HEK293 (cell line): ENCODE data around the gene OR4D5.

Experiments used
- CTCF ChIA-PET: fragments of 350-600 bp; formaldehyde crosslinking; extraction: SDS; loops from one replicate; lab custom pipeline; 2021; ENCODE audit warnings: antibody characterized with exemption; lab: Yijun Ruan, JAX
- POLR2A ChIA-PET: fragments of 300-600 bp; formaldehyde crosslinking; extraction: SDS; loops from one replicate; lab custom pipeline; 2020; ENCODE audit warnings: antibody characterized with exemption, inconsistent platforms; lab: Yijun Ruan, JAX
- H3K27ac ChIP-seq: fragments of 200-500 bp; sonication (Bioruptor generic); 2 replicates; pipeline ENCODE4 v1.5.1; 2014; ENCODE audit warnings: low read depth, low read length, control low read depth, inconsistent platforms; ENCODE audit errors: extremely low read depth
- H3K36me3 ChIP-seq, 2 experiments: fragments of 200-500 bp in 1 of 2; sonication (Bioruptor generic) in 1 of 2; 1 replicate in 1 of 2; 2 replicates in 1 of 2; pipeline ENCODE4 v1.5.1; 2014 to 2017; ENCODE audit warnings: inconsistent platforms in 2 of 2, low read length in 2 of 2; ENCODE audit not compliant: control insufficient read depth in 2 of 2, insufficient read depth in 1 of 2
- H3K4me1 ChIP-seq: fragments of 200-500 bp; sonication (Bioruptor generic); 2 replicates; pipeline ENCODE4 v1.5.1; 2014; ENCODE audit warnings: mild to moderate bottlenecking, low read length, inconsistent platforms; ENCODE audit not compliant: control insufficient read depth, insufficient read depth
- H3K4me3 ChIP-seq: 2 replicates; pipeline ENCODE4 v1.5.1; 2011; ENCODE audit warnings: low read depth, mild to moderate bottlenecking, control low read depth, low read length, moderate library complexity
- H3K9me3 ChIP-seq: fragments of 200-500 bp; sonication (Bioruptor generic); 2 replicates; pipeline ENCODE4 v1.5.1; 2014; ENCODE audit warnings: low read depth, low read length, inconsistent platforms; ENCODE audit not compliant: control insufficient read depth, insufficient read depth
- HOXA7 ChIP-seq: sonication (generic); formaldehyde crosslinking; IDR thresholded peaks from 2 replicates; pipeline ENCODE4 v1.8.1; 2022; ENCODE audit warnings: missing genetic modification reagents, borderline replicate concordance
- ZBTB17 ChIP-seq: fragments of 450-650 bp; formaldehyde crosslinking; IDR thresholded peaks from 2 replicates; pipeline ENCODE4 v1.5.1; 2016; ENCODE audit warnings: missing biosample characterization, missing genetic modification characterization
- ZNF132 ChIP-seq: fragments of 450-650 bp; formaldehyde crosslinking; IDR thresholded peaks from 2 replicates; pipeline ENCODE4 v1.5.1; 2017; ENCODE audit warnings: missing biosample characterization, missing genetic modification characterization, borderline replicate concordance
- ZNF18 ChIP-seq: fragments of 450-650 bp; formaldehyde crosslinking; IDR thresholded peaks from 2 replicates; pipeline ENCODE4 v1.5.1; 2016; ENCODE audit warnings: missing biosample characterization, missing genetic modification characterization
- ZNF24 ChIP-seq: fragments of 450-650 bp; formaldehyde crosslinking; IDR thresholded peaks from 2 replicates; pipeline ENCODE4 v1.5.1; 2016; ENCODE audit warnings: missing biosample characterization, missing genetic modification characterization
- ZNF266 ChIP-seq: fragments of 450-650 bp; formaldehyde crosslinking; IDR thresholded peaks from 2 replicates; pipeline ENCODE4 v1.5.1; 2016; ENCODE audit warnings: missing biosample characterization, missing genetic modification characterization, low read depth
- ZNF280D ChIP-seq: fragments of 450-650 bp; formaldehyde crosslinking; IDR thresholded peaks from 2 replicates; pipeline ENCODE4 v1.5.1; 2016; ENCODE audit warnings: missing biosample characterization, missing genetic modification characterization
- ZNF37A ChIP-seq: fragments of 450-650 bp; IDR thresholded peaks from 2 replicates; pipeline ENCODE4 v1.5.1; 2018; ENCODE audit warnings: missing biosample characterization, missing genetic modification characterization
- ZNF544 ChIP-seq: fragments of 450-650 bp; formaldehyde crosslinking; IDR thresholded peaks from 2 replicates; pipeline ENCODE4 v1.5.0; 2017; ENCODE audit warnings: missing biosample characterization, missing genetic modification characterization
- ZNF555 ChIP-seq: fragments of 450-650 bp; formaldehyde crosslinking; conservative IDR thresholded peaks from 2 replicates; pipeline ENCODE4 v1.5.1; 2017; ENCODE audit warnings: missing biosample characterization, mild to moderate bottlenecking, missing genetic modification characterization, inconsistent platforms
- ZNF747 ChIP-seq: fragments of 450-650 bp; formaldehyde crosslinking; IDR thresholded peaks from 2 replicates; pipeline ENCODE4 v1.5.1; 2016; ENCODE audit warnings: missing biosample characterization, missing genetic modification characterization
- ZNF76 ChIP-seq: fragments of 450-650 bp; formaldehyde crosslinking; IDR thresholded peaks from 2 replicates; pipeline ENCODE4; 2016; ENCODE audit warnings: low read depth, missing biosample characterization, missing genetic modification characterization, borderline replicate concordance
- ZNF776 ChIP-seq: fragments of 450-650 bp; formaldehyde crosslinking; IDR thresholded peaks from 2 replicates; pipeline ENCODE4 v1.5.0; 2017; ENCODE audit warnings: missing biosample characterization, missing genetic modification characterization, borderline replicate concordance
- ZNF843 ChIP-seq: fragments of 450-650 bp; formaldehyde crosslinking; IDR thresholded peaks from 2 replicates; pipeline ENCODE4 v1.5.1; 2016; ENCODE audit warnings: missing biosample characterization, missing genetic modification characterization
- TF ChIP-seq, protein P1 (sequence below): fragments of 450-650 bp; formaldehyde crosslinking; IDR thresholded peaks from 2 replicates; pipeline ENCODE4 v1.5.1; 2016; ENCODE audit warnings: missing biosample characterization, missing genetic modification characterization
- TF ChIP-seq, protein P2 (sequence below): fragments of 450-650 bp; formaldehyde crosslinking; conservative IDR thresholded peaks from 2 replicates; pipeline ENCODE4 v1.5.1; 2016; ENCODE audit warnings: low read depth, missing biosample characterization, missing genetic modification characterization
- TF ChIP-seq, protein P3 (sequence below): fragments of 450-650 bp; formaldehyde crosslinking; IDR thresholded peaks from 2 replicates; pipeline ENCODE4 v1.5.1; 2016; ENCODE audit warnings: missing biosample characterization, missing genetic modification characterization

Gene OR4D5

GRCh38 chr11:123939317-123939716 lies at the start of gene OR4D5:
Gene OR4D5 (plus strand): TSS chr11:123939617. CDS start chr11:123939617, 0 bp downstream.
- no peak within 1 kb of the TSS for H3K4me3 ChIP-seq
- no peaks in the 10 kb centered on the region for H3K9me3 ChIP-seq
- TF ChIP-seq ZNF555 (tag by site-specific recombination), result no peak
- no peak for TF ChIP-seq ZNF747 (tag by site-specific recombination)
- no peak for TF ChIP-seq HOXA7 (CRISPR knock-in tag)
- TF ChIP-seq ZNF18 (tag by site-specific recombination), result no peak
- TF ChIP-seq ZNF843 (tag by site-specific recombination), result no peak
- TF ChIP-seq ZBTB17 (tag by site-specific recombination), result no peak
- no peak for TF ChIP-seq ZNF266 (tag by site-specific recombination)
- TF ChIP-seq, protein P1, sequence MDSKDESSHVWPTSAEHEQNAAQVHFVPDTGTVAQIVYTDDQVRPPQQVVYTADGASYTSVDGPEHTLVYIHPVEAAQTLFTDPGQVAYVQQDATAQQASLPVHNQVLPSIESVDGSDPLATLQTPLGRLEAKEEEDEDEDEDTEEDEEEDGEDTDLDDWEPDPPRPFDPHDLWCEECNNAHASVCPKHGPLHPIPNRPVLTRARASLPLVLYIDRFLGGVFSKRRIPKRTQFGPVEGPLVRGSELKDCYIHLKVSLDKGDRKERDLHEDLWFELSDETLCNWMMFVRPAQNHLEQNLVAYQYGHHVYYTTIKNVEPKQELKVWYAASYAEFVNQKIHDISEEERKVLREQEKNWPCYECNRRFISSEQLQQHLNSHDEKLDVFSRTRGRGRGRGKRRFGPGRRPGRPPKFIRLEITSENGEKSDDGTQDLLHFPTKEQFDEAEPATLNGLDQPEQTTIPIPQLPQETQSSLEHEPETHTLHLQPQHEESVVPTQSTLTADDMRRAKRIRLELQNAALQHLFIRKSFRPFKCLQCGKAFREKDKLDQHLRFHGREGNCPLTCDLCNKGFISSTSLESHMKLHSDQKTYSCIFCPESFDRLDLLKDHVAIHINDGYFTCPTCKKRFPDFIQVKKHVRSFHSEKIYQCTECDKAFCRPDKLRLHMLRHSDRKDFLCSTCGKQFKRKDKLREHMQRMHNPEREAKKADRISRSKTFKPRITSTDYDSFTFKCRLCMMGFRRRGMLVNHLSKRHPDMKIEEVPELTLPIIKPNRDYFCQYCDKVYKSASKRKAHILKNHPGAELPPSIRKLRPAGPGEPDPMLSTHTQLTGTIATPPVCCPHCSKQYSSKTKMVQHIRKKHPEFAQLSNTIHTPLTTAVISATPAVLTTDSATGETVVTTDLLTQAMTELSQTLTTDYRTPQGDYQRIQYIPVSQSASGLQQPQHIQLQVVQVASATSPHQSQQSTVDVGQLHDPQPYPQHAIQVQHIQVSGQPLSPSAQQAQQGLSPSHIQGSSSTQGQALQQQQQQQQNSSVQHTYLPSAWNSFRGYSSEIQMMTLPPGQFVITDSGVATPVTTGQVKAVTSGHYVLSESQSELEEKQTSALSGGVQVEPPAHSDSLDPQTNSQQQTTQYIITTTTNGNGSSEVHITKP (tag by site-specific recombination), result no peak
- no peaks in the 10 kb centered on the region for H3K36me3 ChIP-seq
- no peak within 1 kb of the TSS for H3K27ac ChIP-seq
- POLR2A ChIA-PET, result no interaction called here
- CTCF ChIA-PET, result no interaction called here
- H3K4me1 ChIP-seq, result no peaks in the 10 kb centered on the region

- Histone ChIP-seq H3K4me1 (no peaks in the 10 kb centered on the region), H3K27ac (no peak overlapping the region), H3K9me3 (no peaks in the 10 kb centered on the region), H3K36me3 (no peaks in the 10 kb centered on the region), H3K4me3 (no peak overlapping the region)
- ChIA-PET CTCF (interaction anchor here (0.6 kb wide), 1 partner anchor 184 kb away, joined by 3 read pairs; no protein-coding TSS in a partner anchor), POLR2A (no interaction called here)
- TF ChIP-seq ZNF280D (tag by site-specific recombination) (no peak), ZNF776 (tag by site-specific recombination) (no peak), ZNF544 (tag by site-specific recombination) (no peak), ZNF37A (tag by site-specific recombination) (no peak), ZNF24 (no peak), ZNF132 (tag by site-specific recombination) (no peak), ZNF76 (tag by site-specific recombination) (no peak)
- TF ChIP-seq, protein P2, sequence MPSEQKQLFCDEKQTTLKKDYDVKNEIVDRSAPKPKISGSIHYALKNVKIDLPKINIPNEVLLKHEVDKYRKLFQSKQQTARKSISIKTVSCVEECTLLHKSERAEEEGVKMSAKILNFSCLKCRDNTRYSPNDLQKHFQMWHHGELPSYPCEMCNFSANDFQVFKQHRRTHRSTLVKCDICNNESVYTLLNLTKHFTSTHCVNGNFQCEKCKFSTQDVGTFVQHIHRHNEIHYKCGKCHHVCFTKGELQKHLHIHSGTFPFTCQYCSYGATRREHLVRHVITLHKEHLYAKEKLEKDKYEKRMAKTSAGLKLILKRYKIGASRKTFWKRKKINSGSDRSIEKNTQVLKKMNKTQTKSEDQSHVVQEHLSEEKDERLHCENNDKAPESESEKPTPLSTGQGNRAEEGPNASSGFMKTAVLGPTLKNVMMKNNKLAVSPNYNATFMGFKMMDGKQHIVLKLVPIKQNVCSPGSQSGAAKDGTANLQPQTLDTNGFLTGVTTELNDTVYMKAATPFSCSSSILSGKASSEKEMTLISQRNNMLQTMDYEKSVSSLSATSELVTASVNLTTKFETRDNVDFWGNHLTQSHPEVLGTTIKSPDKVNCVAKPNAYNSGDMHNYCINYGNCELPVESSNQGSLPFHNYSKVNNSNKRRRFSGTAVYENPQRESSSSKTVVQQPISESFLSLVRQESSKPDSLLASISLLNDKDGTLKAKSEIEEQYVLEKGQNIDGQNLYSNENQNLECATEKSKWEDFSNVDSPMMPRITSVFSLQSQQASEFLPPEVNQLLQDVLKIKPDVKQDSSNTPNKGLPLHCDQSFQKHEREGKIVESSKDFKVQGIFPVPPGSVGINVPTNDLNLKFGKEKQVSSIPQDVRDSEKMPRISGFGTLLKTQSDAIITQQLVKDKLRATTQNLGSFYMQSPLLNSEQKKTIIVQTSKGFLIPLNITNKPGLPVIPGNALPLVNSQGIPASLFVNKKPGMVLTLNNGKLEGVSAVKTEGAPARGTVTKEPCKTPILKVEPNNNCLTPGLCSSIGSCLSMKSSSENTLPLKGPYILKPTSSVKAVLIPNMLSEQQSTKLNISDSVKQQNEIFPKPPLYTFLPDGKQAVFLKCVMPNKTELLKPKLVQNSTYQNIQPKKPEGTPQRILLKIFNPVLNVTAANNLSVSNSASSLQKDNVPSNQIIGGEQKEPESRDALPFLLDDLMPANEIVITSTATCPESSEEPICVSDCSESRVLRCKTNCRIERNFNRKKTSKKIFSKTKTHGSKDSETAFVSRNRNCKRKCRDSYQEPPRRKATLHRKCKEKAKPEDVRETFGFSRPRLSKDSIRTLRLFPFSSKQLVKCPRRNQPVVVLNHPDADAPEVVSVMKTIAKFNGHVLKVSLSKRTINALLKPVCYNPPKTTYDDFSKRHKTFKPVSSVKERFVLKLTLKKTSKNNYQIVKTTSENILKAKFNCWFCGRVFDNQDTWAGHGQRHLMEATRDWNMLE, result no peak
- TF ChIP-seq, protein P3, sequence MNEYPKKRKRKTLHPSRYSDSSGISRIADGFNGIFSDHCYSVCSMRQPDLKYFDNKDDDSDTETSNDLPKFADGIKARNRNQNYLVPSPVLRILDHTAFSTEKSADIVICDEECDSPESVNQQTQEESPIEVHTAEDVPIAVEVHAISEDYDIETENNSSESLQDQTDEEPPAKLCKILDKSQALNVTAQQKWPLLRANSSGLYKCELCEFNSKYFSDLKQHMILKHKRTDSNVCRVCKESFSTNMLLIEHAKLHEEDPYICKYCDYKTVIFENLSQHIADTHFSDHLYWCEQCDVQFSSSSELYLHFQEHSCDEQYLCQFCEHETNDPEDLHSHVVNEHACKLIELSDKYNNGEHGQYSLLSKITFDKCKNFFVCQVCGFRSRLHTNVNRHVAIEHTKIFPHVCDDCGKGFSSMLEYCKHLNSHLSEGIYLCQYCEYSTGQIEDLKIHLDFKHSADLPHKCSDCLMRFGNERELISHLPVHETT (tag by site-specific recombination), result no peak
Observed at GRCh38 chr11:123892031-123892430, 47.4 kb upstream of the OR4D5 start.
